ENCODE measurements around the gene PSME4.
"Not testable (repeated sequence)": the region's sequence is repeated elsewhere in the genome, so short reads cannot be mapped to it uniquely, and the experiment has no call there.

The PSME4 gene

GRCh38 chr2:53874401-53874950 is 96.3 kb downstream of the PSME4 start:
- H3K4me1 Mint-ChIP-seq, result no peaks in the 10 kb centered on the region
- ATAC-seq, result no peak
- peak overlapping the region in 1 of 2 donors; percentile 68 for H3K27ac Mint-ChIP-seq

DNA sequence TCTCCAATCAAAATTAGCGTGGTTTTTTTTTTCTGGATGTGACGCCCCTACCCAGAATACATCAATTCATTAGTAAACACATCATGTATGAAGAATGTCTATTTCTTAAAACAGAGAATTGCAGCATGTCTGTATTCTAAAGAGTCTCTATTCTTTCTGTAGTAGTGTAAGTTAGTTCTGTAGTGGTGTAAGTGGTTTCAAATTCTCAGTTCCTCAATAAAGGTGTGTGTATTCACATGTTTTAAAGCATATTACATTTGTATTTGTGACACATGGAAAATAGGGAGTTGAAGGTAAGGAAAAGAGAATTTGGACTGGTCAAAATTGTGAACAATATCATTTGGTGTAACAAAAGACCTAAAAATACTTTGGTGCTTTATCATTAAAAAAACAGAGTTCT is 103.0 kb downstream of the PSME4 start:
- Mint-ChIP-seq H3K4me1 (peaks cover 3% of the 10 kb centered on the region), H3K27ac (no peak overlapping the region), H3K9me3 (no peaks in the 10 kb centered on the region), H3K4me3 (no peak overlapping the region), H3K27me3 (no peaks in the 10 kb centered on the region)
- no peak for ATAC-seq
- no peak for DNase-seq

More at GRCh38 chr2:53874401-53874950, 96.3 kb downstream of the PSME4 start:
- no peak for DNase-seq
- H3K4me3 Mint-ChIP-seq, result no peak overlapping the region
- no peaks in the 10 kb centered on the region for H3K27me3 Mint-ChIP-seq
- H3K9me3 Mint-ChIP-seq, result no peaks in the 10 kb centered on the region

- Mint-ChIP-seq H3K4me1 (peaks cover 8% of the 10 kb centered on the region), H3K4me3 (no peak overlapping the region), H3K27me3 (no peaks in the 10 kb centered on the region), H3K9me3 (no peaks in the 10 kb centered on the region), H3K27ac (no peak overlapping the region)
- no peak for ATAC-seq
- DNase-seq, result no peak
These were observed 103.6 kb downstream of the PSME4 start for GRCh38 chr2:53867169-53867568.

- H3K27me3 Mint-ChIP-seq, result no peaks in the 10 kb centered on the region
- ATAC-seq, result no peak
- H3K9me3 Mint-ChIP-seq, result no peaks in the 10 kb centered on the region
- no peak for DNase-seq
- peak overlapping the region; percentile 12 to 21 for H3K27ac Mint-ChIP-seq
- H3K4me1 Mint-ChIP-seq, result peaks cover 15% of the 10 kb centered on the region
- no peak overlapping the region for H3K4me3 Mint-ChIP-seq
These were observed 104.8 kb downstream of the PSME4 start for GRCh38 chr2:53865962-53866361.

- Mint-ChIP-seq H3K27ac (peak overlapping the region in 1 of 2 donors; percentile 75), H3K9me3 (no peaks in the 10 kb centered on the region), H3K4me3 (no peak overlapping the region), H3K27me3 (no peaks in the 10 kb centered on the region), H3K4me1 (peaks cover 15% of the 10 kb centered on the region)
- DNase-seq (no peak), ATAC-seq (no peak)
These were observed 105.5 kb downstream of the PSME4 start for GRCh38 chr2:53865264-53865663.

DNA sequence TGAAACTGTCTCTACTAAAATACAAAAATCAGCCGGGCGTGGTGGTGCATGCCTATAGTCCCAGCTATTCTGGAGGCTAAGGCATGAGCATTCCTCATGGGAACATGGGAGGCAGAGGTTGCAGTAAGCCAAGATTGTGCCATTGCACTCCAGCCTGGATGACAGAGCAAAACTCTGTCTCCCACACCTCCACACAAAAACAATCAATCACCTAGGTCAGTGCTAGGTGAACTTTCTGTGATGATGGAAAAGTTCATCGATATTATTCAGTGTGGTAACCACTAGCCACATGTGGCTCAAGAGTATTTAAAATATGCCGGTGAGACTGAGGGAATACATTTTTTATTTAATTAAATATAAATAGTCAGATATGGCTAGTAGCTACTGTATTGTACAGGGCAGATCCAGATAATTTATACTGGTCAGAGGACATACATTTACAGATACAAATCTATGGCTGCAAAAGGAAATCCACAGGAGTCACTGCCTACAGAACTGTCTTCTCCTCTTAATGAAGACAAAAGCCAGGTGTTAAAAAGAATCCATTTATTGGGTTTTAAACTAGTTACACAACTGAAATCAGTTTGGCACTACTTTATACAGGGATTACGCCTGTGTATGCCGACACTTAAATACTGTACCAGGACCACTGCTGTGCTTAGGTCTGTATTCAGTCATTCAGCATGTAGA is 107.1 kb downstream of the PSME4 start:
- ATAC-seq (no peak), DNase-seq (no peak)
- peaks cover 15% of the 10 kb centered on the region for H3K4me1 Mint-ChIP-seq
- H3K27ac Mint-ChIP-seq, result no peak overlapping the region
- H3K4me3 Mint-ChIP-seq, result no peak overlapping the region
- H3K9me3 Mint-ChIP-seq, result no peaks in the 10 kb centered on the region
- H3K27me3 Mint-ChIP-seq, result no peaks in the 10 kb centered on the region

DNA sequence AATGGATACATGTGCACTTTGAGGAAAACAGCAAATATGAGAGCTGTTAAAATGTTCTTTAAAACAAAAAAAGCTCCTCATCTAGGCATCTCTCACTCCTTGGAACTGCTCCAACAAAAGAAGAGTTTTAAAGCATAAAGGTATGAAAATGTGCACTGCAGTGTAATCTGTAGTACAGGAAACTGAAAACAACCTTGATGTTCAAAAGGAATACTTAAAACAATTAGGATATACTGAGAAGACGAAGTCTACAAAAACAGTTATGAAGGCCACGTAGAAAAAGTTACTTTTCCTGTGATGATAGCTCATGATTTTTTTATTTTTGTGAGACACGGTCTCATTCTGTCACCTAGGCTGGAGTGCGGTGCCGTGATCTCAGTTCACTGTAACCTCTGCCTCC is 109.0 kb downstream of the PSME4 start:
- DNase-seq, result no peak

GRCh38 chr2:53859206-53860181 is 111.3 kb downstream of the PSME4 start, which contains the start of gene GPR75:
Gene GPR75, minus strand, starts transcription at chr2:53859967. Its CDS starts 5,211 bp downstream, at chr2:53854756.
- Mint-ChIP-seq H3K4me1 (peaks cover 15% of the 10 kb centered on the region), H3K27ac (no peak within 1 kb of the TSS), H3K4me3 (no peak within 1 kb of the TSS), H3K27me3 (no peaks in the 10 kb centered on the region), H3K9me3 (no peaks in the 10 kb centered on the region)
- ATAC-seq (peak; percentile 70), DNase-seq (no peak)

More for the DNA sequence above, 109.0 kb downstream of the PSME4 start:
- ATAC-seq, result no peak
- Mint-ChIP-seq H3K27me3 (no peaks in the 10 kb centered on the region), H3K9me3 (no peaks in the 10 kb centered on the region), H3K4me1 (peaks cover 15% of the 10 kb centered on the region), H3K27ac (peak overlapping the region in 1 of 2 donors; percentile 80), H3K4me3 (no peak overlapping the region)

DNA sequence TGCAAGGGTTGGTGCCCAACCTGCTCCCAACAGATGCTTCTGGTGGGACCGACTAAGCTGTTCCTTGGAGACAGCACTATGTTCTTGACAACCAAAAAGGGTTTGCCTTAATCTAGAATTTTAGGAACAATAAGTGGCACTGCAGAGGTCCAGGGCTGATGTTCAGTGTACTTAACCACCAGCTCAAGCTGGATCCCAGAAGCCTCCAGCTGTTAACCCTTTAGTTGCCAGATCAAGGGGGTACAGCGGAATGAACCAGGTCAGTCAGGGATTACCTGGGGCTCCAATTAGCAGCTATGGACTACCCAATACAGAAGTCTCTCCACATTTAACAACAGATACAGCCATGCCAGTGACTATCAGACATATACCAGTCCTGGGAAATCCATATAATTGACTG is 114.5 kb downstream of the PSME4 start:
- Mint-ChIP-seq H3K4me3 (no peak overlapping the region), H3K27me3 (no peaks in the 10 kb centered on the region), H3K9me3 (no peaks in the 10 kb centered on the region), H3K4me1 (no peaks in the 10 kb centered on the region), H3K27ac (no peak overlapping the region)
- no peak for DNase-seq
- no peak for ATAC-seq

DNA sequence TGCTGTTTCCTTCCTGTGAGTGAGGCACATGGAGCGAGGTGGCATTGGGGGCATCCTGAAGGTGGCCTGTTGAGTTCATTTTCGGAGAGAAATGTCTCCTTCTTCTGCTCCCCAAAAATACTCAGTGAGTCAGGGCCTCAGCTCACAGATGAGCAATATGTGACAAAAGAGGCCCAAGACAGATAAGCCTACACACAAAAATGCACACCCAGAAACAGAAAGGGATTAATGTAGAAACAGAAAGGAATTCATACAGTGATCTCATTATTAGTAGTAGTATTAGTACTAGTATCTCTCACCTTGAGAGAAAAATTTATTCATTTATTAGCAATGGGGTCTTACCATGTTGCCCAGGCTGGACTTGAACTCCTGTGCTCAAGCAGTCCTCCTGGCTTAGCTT is 116.1 kb downstream of the PSME4 start:
- H3K27ac Mint-ChIP-seq, result peak overlapping the region in 1 of 2 donors; percentile 34
- no peaks in the 10 kb centered on the region for H3K4me1 Mint-ChIP-seq
- H3K27me3 Mint-ChIP-seq, result no peaks in the 10 kb centered on the region
- no peak for DNase-seq
- H3K9me3 Mint-ChIP-seq, result no peaks in the 10 kb centered on the region
- no peak overlapping the region for H3K4me3 Mint-ChIP-seq
- ATAC-seq, result no peak

- H3K27ac Mint-ChIP-seq, result no peak overlapping the region
- no peak for ATAC-seq
- H3K4me3 Mint-ChIP-seq, result no peak overlapping the region
- H3K27me3 Mint-ChIP-seq, result no peaks in the 10 kb centered on the region
- no peak for DNase-seq
- H3K9me3 Mint-ChIP-seq, result no peaks in the 10 kb centered on the region
- no peaks in the 10 kb centered on the region for H3K4me1 Mint-ChIP-seq
These were observed 118.3 kb downstream of the PSME4 start for GRCh38 chr2:53852532-53852931.

GRCh38 chr2:53851052-53851757 is 119.6 kb downstream of the PSME4 start:
- H3K9me3 Mint-ChIP-seq, H3K27me3 Mint-ChIP-seq, H3K27ac Mint-ChIP-seq, H3K4me1 Mint-ChIP-seq, ATAC-seq, DNase-seq, H3K4me3 Mint-ChIP-seq: not testable (repeated sequence)

- H3K4me1 Mint-ChIP-seq, result no peaks in the 10 kb centered on the region
- ATAC-seq, result no peak
- no peak overlapping the region for H3K4me3 Mint-ChIP-seq
- no peak for DNase-seq
- no peak overlapping the region for H3K27ac Mint-ChIP-seq
- H3K9me3 Mint-ChIP-seq, result no peaks in the 10 kb centered on the region
- no peaks in the 10 kb centered on the region for H3K27me3 Mint-ChIP-seq
These were observed 122.7 kb downstream of the PSME4 start for GRCh38 chr2:53848062-53848461.

- H3K27me3 Mint-ChIP-seq, result no peaks in the 10 kb centered on the region
- no peak overlapping the region for H3K4me3 Mint-ChIP-seq
- H3K4me1 Mint-ChIP-seq, result no peaks in the 10 kb centered on the region
- ATAC-seq (no peak), DNase-seq (no peak)
- no peak overlapping the region for H3K27ac Mint-ChIP-seq
- H3K9me3 Mint-ChIP-seq, result no peaks in the 10 kb centered on the region
These were observed 127.2 kb downstream of the PSME4 start for GRCh38 chr2:53843595-53843994.

GRCh38 chr2:53842891-53843290 is 127.9 kb downstream of the PSME4 start:
- no peaks in the 10 kb centered on the region for H3K27me3 Mint-ChIP-seq
- H3K9me3 Mint-ChIP-seq, result no peaks in the 10 kb centered on the region
- no peak overlapping the region for H3K4me3 Mint-ChIP-seq
- ATAC-seq, result no peak
- H3K4me1 Mint-ChIP-seq, result no peaks in the 10 kb centered on the region
- no peak for DNase-seq
- H3K27ac Mint-ChIP-seq, result no peak overlapping the region

Measured in stimulated activated naive CD8-positive, alpha-beta T cell treated with anti-CD3 and anti-CD28 coated beads, Interleukin-15, amount 100 ng/mL, for 72 hours (primary cell).